HG02852 (cell line): Measurements from ENCODE around the gene MT1A.
"Not testable (repeated sequence)": the region's sequence is repeated elsewhere in the genome, so short reads cannot be mapped to it uniquely, and the experiment has no call there.

Source experiments
- ATAC-seq: cut with Tn5 transposase; IDR thresholded peaks from one replicate; pipeline ENCODE4 v1.9.1; 2021; ENCODE audit warnings: mild to moderate bottlenecking, moderate library complexity; ENCODE audit not compliant: unreplicated experiment

MT1A gene

DNA sequence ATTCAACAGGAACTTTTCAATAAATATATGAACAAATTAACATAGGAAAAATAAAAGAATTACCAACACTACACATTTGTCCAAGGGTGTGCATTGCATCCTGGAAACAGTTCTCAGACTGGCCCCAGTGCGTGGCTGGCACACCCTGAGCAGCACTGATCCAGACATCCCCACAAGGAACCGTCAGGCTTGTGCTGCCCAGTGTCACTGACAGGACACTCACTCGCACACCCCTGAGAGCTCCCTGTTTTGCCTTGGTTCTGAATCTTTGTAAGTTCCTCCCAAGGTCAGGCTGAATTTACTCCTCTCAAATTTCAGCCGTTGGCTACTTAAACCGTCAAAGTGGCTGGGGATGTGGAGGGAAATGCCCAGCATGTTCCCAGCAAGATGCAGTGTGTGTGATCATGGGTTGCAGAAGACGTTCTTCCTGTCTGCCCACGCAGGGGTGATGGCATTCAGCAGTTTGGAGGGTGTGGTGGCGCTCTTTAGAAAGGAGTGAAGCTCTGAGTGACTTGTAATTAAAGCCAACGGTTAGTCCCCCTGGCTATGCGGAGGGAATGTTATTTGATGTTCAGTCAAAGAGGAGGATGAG is 28.4 kb upstream of the MT1A start:
- ATAC-seq = no peak

DNA sequence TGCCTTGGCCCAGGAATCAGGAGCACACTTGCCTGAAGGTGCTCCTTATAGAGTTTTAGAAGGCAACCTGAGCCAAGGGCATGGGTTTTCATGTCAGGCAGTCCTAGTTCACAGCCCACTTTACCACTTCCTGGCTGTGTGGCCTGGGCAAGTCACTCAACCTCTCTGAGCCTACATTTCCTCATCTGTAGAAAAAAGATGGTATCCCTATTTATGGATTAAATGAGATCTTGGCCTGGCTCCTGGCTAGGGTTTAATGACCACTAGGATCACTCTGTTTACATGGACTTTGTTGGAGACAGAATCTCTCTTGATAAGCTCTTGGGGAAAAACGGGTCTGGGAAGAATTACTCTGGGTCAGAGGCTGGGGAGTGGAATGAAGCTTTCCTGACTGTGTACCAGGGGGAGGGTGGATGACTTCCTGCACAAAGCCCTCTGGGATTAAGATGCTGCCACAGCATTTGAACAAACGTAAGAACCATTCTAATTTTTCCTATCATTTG is 27.8 kb upstream of the MT1A start:
- no peak for ATAC-seq

DNA sequence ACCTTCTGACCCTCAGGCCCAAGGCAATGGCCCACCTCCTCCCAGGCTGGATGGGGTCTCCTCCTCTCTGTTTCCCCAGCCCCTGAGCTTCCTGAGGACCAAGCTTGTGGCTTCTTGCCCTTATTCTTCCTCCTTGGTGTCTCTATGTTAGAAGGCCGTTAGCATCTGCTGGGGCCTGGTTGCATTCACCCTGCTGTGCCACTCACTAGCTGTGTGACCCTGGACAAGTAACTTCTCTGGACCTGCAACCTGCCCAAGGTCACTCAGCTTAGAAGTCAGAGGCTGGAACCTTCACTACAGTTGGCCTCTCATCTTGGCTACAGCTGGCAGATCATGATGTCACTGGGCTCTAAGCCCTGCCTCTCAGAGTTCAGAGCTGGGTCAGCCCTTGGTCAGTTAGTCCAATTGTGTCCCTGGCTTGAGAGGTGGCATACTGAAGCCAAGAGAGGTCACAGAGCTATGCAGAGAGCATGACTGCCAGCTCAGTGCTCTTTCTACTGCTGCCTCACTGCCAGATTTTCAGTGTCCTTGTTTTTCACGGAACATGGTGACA is 27.1 kb upstream of the MT1A start:
- no peak for ATAC-seq

DNA sequence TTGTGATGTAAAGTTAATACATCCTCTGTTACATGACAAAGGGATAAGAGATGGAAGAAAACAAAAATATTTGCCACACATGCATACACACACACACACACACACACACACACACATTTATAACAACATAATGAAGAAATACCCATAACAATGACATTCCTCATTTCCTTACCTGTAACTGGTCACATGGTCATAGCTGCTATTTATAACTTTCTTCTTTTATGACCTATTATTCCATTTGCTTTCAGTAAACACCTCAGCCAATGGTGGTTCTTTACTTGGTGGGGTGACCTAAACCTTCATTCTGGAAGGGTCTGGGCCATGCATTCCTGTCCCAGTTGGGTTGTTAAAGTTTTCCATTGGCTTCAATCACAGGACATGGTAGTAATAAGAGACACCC is 24.8 kb upstream of the MT1A start:
- ATAC-seq = no peak

DNA sequence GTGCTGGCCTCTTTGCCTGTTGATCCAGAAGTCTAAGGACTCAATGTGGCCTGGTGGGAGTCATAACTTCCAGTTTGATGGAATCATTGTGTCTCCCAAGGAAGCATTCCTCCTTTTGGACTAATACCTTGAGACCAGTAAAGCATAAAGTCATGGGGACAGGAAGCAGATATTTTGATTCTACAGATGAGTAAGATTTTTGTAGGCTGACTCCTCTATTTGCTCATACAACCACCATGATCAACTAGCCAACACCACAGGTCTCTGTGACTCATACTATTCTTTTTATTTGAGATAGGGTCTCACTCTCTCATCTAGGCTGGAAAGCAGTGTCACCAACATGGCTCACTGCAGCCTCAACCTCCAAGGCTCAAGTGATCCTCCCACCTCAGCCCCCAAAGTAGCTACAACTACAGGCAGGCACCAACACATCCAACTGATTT is 23.9 kb upstream of the MT1A start:
- ATAC-seq = no peak

DNA sequence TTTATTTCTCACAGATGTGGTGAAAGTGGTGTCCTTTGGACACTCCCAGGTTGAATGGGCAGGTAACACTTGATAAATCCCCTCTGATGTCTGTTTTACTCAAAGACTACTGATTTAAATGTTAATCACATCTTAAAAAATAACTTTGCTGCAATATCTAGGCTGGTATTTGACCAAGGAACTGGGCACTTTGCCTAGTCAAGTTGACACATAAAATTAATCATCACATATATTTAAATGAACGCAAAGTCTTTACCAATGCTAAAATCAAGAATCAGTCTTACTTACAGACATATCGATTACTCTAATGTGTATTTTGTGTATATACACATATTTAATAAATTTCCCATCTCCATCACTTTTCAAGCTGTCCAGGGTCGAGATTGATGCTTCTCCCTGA is 23.1 kb upstream of the MT1A start:
- no peak for ATAC-seq

DNA sequence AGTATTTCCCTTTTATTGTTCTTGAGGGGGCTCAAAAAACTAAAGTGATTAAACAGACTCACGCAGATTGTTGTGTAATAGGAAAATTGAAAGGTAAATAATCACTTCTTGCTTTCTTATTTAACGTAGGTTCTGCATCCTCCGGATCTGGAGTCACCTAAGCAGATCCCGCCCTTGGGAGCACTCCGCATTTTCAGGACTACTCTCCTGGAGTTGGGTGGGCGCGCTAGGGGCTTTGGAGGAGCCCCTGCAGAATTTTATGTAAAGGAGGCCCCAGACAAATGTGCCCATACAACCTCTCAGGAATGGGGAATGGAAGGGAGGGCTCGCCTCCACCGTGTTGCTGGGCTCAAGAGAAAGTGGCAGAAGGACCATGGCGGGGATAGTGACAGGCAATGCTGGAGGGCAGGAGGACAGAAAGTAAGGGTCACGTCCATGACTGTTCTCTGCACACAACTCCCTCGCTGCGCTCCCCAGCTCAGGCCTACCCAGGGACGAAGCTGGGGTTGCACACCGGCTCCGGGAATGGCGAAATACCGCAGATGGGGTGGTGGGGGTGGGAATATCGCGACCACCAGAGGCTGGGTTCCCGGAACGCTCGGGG is 21.8 kb upstream of the MT1A start:
- ATAC-seq = no peak

DNA sequence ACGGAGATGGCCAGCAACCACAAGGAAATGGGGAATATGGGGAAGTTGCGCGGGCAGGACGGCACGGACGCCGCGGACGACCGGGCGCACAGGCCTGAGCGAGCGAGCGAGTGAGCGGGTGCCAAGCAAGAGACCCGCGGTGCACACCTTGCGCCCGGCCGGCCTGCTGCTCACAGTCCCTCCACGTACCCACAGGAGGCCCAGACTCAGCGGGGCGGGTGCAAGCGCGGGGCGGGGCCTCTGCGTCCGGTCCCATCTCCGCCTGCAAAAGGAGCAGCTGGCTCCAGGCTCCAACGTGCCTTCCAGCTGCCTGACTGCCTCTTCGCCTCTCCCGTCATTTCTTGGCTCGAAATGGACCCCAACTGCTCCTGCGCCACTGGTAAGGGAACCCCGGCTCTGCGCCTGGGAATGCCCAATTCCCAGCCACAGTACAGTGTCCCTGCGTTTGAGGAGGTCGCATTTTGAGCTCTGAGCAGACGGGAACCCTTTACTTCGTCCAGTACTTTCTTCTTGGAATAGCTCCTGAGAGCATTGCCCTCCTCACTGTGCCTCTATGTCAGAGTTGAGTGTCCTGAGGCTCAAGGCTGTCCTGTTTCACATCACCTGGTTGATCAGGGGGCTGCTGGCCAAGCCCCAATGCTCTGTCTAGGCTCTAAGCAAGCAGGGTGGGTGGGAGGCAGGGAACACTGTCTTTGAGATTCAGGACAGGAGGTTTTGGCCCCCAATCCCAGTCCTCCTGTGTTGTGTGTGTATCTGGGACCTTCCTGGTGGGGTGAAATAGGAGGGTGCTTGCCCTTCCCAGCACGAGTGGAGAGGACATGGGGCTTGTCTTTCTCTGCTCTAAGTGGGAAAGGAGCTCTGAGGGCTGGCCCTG is 21.0 kb upstream of the MT1A start:
- no peak for ATAC-seq

DNA sequence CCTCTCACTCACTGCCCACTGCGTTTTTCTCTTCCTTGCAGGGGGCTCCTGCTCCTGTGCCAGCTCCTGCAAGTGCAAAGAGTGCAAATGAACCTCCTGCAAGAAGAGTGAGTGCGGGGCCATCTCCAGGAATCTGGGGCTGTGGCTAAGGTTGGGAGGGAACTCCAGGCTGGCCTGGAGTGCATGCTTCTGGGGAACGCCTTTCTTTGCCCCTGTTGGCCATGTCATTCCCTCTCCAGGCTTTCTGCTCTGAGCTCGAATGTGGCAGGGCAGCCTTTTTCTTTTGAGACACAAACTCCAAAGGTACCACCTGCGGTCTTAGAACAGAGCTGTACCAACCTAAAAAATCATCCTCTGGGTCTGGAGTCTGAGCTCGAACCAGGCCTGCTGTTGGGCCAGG is 20.3 kb upstream of the MT1A start:
- no peak for ATAC-seq

DNA sequence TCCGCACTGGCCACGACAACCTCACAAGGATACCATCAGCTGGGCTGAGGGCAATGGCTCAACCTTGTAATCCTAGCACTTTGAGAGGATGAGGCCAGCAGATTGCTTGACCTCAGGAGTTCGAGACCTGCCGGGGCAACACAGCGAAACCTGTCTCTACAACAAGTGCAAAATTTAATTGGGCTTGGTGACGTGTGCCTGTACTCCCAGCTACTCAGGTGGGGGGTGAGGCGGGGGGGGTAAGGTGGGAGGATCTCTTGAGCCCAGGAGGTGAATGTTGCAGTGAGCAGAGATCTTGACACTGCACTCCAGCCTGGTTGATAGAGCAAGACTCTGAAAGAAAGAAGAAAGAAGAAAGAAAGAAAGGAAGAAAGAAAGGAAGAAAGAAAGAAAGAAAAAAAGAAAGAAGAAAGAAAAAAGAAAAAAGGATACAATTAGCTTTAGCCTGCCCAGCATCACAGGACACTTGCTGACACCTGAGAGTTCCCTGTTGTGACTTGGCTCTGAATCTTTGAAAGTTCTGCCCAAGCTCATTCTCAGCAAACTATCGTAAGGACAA is 18.0 kb upstream of the MT1A start:
- ATAC-seq = no peak

DNA sequence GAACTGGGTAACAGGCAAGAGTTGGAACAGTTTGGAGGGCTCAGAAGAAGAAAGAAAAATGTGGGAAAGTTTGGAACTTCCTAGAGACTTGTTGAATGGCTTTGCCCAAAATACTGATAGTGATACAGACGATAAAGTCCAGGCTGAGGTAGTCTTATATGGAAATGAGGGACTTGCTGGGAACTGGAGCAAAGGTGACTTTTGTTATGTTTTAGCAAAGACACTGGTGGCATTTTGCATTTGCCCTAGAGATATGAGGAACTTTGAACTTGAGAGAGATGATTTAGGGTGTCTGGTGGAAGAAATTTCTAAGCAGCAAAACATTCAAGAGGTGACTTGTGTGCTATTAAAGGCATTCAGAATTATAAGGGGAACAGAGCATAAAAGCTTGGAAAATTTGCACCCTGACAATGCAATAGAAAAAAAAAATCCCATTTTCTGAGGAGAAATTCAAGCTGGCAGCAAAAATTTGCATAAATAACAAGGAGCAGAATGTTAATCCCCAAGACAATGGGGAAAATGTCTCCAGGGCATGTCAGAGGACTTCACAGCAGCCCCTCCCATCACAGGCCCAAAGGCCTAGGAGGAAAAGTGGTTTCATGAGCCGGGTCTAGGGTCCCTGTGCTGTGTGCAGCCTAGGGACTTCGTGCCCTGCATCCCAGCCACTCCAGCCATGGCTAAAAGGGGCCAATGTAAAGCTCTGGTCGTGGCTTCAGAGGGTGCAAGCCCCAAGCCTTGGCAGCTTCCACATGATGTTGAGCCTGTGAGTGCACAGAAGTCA is 16.6 kb upstream of the MT1A start:
- ATAC-seq = not testable (repeated sequence)

DNA sequence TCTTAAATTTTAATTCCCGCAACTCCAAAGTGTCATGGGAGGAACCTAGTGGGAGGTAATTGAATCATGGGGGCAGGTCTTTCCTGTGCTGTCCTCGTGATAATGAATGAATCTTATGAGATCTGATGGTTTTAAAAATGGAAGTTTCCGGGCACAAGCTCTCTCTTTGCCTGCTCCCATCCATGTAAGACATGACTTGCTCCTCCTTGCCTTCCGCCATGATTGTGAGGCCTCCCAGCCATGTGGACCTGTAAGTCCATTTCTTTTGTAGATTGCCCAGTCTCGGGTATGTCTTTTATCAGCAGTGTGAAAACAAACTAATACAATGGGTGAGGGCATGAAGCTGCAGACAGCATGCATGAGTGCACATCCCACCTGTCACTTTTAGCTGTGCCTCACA is 15.3 kb upstream of the MT1A start:
- ATAC-seq = not testable (repeated sequence)

DNA sequence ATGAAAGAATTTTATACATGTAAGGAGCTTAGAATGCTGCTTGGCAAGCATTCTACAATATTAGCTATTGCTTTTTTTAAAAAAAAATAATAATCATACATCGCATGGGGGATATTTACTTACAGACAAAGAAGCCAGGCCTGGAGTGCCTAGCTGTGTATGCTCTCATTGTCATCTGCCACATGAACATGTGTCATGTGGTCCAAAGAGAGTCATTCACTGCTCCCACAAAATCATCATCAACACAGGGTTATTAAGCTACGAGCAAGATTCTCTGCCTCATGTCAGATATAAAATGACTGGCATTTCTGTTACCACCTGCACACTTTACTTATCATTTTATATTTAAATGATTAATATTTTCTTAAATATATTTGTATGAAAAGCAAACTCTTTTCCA is 14.8 kb upstream of the MT1A start:
- no peak for ATAC-seq

DNA sequence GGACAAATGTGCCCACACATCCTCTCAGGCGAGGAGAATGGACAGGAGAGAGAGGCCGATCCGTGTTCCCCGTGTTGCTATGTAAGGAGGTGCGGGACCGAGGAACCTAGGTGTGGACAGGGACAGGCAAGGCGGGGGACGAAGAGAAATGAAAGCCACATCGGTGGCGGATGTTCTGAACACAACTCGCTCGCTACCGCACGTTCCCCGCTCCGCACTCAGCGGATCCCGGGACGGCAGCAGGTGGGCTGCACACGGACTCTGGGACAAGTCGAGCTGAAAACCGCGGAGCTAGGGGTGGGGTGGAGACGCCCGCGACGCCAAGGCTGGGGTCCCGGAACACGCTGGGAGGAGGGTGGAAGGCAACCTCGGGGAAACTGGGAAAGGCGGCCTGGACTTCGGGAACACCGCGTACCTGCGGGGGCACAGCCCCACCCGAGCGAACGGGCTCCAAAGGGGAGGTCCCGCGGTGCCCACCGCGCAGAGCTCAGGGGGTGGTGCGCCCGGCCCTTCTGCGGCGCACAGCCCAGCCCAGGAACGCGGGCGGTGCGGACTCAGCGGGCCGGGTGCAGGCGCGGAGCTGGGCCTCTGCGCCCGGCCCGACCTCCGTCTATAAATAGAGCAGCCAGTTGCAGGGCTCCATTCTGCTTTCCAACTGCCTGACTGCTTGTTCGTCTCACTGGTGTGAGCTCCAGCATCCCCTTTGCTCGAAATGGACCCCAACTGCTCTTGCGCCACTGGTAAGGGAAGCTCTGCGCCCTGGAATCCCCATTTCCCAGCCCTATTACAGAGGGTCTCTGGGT is 13.1 kb upstream of the MT1A start, which contains the start of gene MT1E:
MT1E (plus strand) TSS at position 642 of the 803 bp plus-strand sequence; CDS start at position 713, 71 bp downstream.
- ATAC-seq = peak; percentile 46

DNA sequence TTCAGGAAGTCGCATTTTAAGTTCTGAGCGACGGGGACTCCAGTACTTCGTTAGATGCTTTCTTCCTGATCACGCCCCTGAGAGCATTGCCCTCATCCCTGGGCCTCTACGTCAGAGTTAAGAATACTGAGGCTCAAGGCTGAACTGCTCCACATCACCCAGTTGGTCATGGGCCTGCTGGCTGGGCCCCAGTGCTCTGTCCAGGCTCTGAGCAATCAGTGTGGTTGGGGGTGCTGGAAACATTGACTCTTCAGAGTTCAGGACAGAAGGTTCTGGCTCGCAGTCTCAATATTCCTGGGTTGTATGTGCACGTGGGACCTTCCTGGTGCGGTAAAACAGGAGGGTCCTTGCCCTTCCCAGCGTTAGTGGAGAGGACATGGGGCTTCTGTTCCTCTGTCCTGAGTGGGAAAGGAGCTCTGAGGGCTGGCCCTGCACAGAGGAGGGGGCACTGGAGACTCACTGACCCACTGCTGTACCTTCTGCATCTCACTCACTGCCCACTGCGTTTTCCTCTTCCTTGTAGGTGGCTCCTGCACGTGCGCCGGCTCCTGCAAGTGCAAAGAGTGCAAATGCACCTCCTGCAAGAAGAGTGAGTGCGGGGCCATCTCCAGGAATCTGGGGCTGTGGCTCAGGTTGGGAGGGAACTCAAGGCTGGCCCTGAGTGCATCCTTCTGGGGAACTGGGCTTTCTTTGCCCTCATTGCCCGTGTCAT is 12.4 kb upstream of the MT1A start:
- no peak for ATAC-seq

DNA sequence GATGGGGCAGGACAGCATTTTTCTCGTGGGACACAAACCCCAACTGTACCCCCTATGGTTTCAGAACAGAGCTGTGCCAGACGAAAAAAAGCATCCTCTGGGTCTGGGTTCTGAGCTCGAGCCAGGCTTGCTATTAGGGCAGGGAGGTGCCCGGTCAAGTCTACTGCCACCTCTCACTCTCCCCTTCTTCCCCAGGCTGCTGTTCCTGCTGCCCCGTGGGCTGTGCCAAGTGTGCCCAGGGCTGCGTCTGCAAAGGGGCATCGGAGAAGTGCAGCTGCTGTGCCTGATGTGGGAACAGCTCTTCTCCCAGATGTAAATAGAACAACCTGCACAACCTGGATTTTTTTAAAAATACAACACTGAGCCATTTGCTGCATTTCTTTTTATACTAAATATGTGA is 11.8 kb upstream of the MT1A start:
- no peak for ATAC-seq

DNA sequence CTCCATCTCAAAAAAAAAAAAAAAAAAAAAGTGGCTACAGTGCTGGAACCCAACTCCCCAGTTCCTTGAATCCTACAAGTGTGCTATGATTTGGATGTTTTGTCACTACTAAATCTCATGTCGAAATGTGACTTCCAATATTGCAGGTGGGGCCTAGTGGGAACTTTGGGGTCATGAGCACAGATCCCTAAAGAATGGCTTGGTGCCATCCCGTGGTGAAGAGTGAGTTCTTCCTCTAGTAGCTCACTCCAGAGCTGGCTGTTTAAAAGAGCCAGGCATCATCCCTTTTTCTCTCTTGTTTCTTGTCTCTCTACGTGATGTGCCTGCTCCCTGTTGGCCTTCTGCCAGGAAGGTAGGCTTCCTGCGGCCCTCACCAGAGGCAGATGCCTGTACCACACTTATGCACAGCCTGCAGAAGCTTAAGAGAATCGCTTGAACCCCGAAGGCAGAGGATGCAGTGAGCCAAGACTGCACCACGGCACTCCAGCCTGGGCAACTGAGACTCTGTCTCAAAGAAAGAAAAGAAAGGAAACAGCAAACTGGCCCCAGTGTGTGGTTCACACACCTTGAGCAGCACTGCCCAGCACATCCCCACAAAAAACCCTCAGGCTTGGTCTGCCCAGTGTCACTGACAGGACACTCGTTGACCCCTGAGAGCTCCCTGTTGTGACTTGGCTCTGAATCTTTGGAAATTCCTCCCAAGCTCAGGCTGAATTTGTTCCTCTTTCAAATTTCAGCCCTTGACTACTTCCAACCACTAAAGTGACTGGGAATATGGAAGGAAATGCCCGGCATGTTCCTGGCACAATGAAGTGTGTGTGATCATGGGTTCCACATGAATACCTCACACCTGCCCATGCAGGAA is 9.7 kb upstream of the MT1A start:
- ATAC-seq = no peak

DNA sequence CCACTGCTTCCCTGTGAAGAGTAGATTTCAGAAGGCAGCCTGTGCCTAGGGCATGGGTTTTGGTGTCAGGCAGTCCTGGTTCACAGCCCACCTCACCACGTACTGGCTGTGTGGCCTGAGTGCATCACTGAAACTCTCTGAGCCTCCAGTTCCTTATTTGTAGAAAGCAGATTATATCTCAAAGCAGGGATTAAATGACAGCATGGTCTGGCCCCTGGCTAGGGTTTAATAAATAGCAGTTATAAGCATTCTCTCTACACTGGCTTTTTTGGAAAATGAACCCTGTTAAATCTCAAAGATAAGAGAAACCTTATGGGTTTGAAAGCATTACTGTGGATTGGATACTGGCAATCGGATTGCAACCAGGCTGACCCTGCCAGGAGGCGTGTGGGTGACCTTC is 8.9 kb upstream of the MT1A start:
- ATAC-seq = no peak
